Smooth muscle cell of trachea (primary cell): ENCODE results near the gene ZNF804B. TPM values are rescaled to one million over a fixed set of nuclear protein-coding genes. Genes with fewer than 3 reads are reported as not detected.

Experiments used
- total RNA-seq: library from RNA; depleted of rRNA; stranded (reverse); fragments of >200 nt; gene quantifications from 2 replicates; pipeline ENCODE4 v1.2.1, GENCODE V29; 2014

The ZNF804B gene
- not detected in 2 replicates for total RNA-seq

GRCh38 chr7:88759230-88760135, at the start of gene ZNF804B:
TSS of gene ZNF804B (plus strand) at chr7:88759700. CDS start at chr7:88759977, 277 bp downstream.

DNA sequence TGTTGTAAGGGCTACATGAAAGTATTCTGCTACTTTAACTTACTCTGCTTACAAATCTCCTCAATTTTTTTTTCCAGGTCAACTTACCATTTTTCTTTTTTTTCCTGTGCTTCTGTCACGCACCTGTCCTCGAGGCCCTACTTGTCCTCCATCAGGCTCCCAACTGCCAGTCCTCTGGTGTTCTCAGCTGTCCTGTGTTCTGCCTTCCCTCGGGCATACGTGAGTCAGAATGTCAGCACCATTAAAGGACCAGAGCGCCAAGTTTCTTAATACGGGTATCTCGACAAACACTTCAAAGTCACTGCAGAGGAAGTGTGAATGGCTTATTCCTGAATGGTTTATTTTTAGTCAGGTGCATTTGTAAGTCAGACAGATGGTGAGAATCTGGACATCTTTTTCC, 36.1 kb downstream of the ZNF804B start, which contains the start of gene TEX47:
TEX47 (minus strand) TSS at position 185 of the 400 bp plus-strand sequence. CDS start 795 bp downstream, outside the sequence.

Other genes with a start within 250 kb of the ZNF804B start
- gene TEX47, start 36.0 kb downstream of the ZNF804B start, total RNA-seq, result not detected in 2 replicates